Measurements from ENCODE around the gene ADARB1. TPM values are rescaled to one million over a fixed set of nuclear protein-coding genes. Genes with fewer than 3 reads are reported as not detected.

The ADARB1 gene
- total and polyA plus RNA-seq, 2 donors (not counting 1 experiment from before 2014, with no cell fraction given) = 17.1 to 33.3 TPM

- Mint-ChIP-seq H3K4me1 (peaks cover 14% of the 10 kb centered on the region), H3K27ac (no peak overlapping the region), H3K4me3 (no peak overlapping the region), H3K9me3 (ENCODE audit: insufficient read depth) (no peaks in the 10 kb centered on the region), H3K27me3 (no peaks in the 10 kb centered on the region)
- Histone ChIP-seq H3K4me3 (ENCODE audit: control extremely low read depth in 1 of 5, extremely low read depth in 1 of 5, insufficient read depth in 1 of 5, low read depth in 2 of 5, low read length in 4 of 5) (no peak overlapping the region), H2AFZ (ENCODE audit: insufficient read depth, low read depth, low read length, poor library complexity, severe bottlenecking) (no peak overlapping the region), H3K4me1 (ENCODE audit: control insufficient read depth in 2 of 2, insufficient read depth in 2 of 2, low read length in 2 of 2) (peaks cover 13 to 14% of the 10 kb centered on the region in 2 donors), H3K79me2 (ENCODE audit: control insufficient read depth, insufficient read depth, low read length) (peaks cover 36% of the 10 kb centered on the region), H3K36me3 (replicated peaks in 1 of 2; ENCODE audit: control extremely low read depth in 1 of 2, control insufficient read depth in 1 of 2, extremely low read depth in 1 of 2, insufficient read depth in 2 of 2, low read length in 1 of 2) (peaks cover 0 to 25% of the 10 kb centered on the region in 2 experiments), H4K20me1 (ENCODE audit: control insufficient read depth, insufficient read depth, low read length, poor library complexity, severe bottlenecking) (peaks cover 70% of the 10 kb centered on the region), H3K27ac (ENCODE audit: low read length in 2 of 2) (no peak overlapping the region), H3K27me3 (replicated peaks in 1 of 4; ENCODE audit: control extremely low read depth in 1 of 4, control insufficient read depth in 3 of 4, insufficient read depth in 4 of 4, low read length in 3 of 4) (no peaks in the 10 kb centered on the region), H3K9me3 (ENCODE audit: control extremely low read depth in 1 of 3, control insufficient read depth in 2 of 3, insufficient read depth in 1 of 3, low read length in 2 of 3) (no peaks in the 10 kb centered on the region), H3K4me2 (replicated peaks; ENCODE audit: low read depth, low read length, poor library complexity, severe bottlenecking) (no peak overlapping the region), H3K9ac (ENCODE audit: low read length) (no peak overlapping the region)
- DNase-seq = no peak
- no peak for TF ChIP-seq CTCF (IDR thresholded peaks at IDR 0.05)
- TF ChIP-seq EZH2 (IDR thresholded peaks at IDR 0.05; ENCODE audit: borderline replicate concordance, insufficient read depth, low read depth, low read length, poor library complexity, severe bottlenecking) = no peak
- intact Hi-C loops (cut with micrococcal nuclease) = no loop called here
- CTCF ChIA-PET = interaction anchor here (3.8 kb wide), 1 partner anchor 10 kb away, joined by 33 read pairs; no protein-coding TSS in a partner anchor
- no peak for ATAC-seq (ENCODE audit: low read depth)
- POLR2A ChIA-PET = no interaction called here
- WGBS (ENCODE audit: insufficient coverage) = 93% methylated on average over 28 of the region's 30 CpGs
Observed at GRCh38 chr21:45147473-45148315, 73.3 kb downstream of the ADARB1 start.

Measured in B cell (primary cell).